HG03439 (cell line): Measurements from ENCODE around the gene USP35.

Source experiments
- ATAC-seq: cut with Tn5 transposase; IDR thresholded peaks from one replicate; pipeline ENCODE4 v1.9.1; 2021; ENCODE audit warnings: mild to moderate bottlenecking, moderate library complexity; ENCODE audit not compliant: unreplicated experiment

The USP35 gene, protein sequence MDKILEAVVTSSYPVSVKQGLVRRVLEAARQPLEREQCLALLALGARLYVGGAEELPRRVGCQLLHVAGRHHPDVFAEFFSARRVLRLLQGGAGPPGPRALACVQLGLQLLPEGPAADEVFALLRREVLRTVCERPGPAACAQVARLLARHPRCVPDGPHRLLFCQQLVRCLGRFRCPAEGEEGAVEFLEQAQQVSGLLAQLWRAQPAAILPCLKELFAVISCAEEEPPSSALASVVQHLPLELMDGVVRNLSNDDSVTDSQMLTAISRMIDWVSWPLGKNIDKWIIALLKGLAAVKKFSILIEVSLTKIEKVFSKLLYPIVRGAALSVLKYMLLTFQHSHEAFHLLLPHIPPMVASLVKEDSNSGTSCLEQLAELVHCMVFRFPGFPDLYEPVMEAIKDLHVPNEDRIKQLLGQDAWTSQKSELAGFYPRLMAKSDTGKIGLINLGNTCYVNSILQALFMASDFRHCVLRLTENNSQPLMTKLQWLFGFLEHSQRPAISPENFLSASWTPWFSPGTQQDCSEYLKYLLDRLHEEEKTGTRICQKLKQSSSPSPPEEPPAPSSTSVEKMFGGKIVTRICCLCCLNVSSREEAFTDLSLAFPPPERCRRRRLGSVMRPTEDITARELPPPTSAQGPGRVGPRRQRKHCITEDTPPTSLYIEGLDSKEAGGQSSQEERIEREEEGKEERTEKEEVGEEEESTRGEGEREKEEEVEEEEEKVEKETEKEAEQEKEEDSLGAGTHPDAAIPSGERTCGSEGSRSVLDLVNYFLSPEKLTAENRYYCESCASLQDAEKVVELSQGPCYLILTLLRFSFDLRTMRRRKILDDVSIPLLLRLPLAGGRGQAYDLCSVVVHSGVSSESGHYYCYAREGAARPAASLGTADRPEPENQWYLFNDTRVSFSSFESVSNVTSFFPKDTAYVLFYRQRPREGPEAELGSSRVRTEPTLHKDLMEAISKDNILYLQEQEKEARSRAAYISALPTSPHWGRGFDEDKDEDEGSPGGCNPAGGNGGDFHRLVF

DNA sequence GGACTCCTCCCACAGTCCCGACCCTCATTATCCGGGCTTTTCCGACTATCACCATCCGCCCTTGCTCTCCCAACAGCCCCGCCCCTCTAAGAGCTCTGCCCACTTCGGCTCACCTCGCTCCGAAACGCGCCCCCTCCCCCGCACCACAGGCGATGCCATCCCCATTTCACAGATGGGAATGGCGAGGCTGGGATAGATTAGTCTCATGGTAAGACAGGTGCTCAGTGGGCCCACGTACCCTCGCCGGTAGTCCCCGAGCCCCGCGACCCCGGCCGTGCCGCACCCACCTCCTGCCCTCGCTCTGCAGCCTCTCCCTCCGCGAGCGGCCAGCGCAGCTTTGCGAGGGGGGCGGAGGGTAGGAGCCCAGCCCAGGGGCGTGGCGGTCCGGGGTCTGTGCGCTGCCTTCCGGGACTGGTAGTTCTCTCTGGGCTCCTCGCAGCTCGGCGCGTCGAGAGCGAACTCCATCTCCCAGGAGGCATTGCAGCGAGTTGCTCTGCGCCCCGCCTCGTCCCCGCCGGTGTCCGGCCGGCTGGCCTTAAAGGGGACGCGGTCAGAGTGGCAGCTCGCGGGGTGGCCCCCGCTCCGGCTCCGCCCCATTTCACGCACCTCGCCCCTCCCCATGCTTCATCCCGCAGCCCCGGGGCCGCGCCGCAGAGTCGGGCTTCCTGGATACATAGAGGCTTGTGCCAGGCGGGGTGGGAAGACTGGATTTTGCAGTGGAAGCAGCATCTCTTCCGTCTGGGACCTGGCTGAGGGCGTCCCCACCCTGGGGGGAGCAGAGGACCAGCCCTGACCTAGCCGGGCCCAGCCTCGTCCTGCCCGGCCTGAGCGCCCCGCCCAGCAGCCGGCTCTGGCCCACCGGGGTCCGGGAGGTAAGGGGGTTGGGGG lies at the start of gene USP35, which contains the start of gene KCTD21:
TSS of gene USP35 (plus strand) at position 634 of the 888 bp plus-strand sequence. CDS start 7,327 bp downstream, outside the sequence.
TSS of gene KCTD21 (minus strand) at position 341 of the 888 bp plus-strand sequence. CDS start 14,072 bp downstream, outside the sequence.
- peak; percentile 95 for ATAC-seq

DNA sequence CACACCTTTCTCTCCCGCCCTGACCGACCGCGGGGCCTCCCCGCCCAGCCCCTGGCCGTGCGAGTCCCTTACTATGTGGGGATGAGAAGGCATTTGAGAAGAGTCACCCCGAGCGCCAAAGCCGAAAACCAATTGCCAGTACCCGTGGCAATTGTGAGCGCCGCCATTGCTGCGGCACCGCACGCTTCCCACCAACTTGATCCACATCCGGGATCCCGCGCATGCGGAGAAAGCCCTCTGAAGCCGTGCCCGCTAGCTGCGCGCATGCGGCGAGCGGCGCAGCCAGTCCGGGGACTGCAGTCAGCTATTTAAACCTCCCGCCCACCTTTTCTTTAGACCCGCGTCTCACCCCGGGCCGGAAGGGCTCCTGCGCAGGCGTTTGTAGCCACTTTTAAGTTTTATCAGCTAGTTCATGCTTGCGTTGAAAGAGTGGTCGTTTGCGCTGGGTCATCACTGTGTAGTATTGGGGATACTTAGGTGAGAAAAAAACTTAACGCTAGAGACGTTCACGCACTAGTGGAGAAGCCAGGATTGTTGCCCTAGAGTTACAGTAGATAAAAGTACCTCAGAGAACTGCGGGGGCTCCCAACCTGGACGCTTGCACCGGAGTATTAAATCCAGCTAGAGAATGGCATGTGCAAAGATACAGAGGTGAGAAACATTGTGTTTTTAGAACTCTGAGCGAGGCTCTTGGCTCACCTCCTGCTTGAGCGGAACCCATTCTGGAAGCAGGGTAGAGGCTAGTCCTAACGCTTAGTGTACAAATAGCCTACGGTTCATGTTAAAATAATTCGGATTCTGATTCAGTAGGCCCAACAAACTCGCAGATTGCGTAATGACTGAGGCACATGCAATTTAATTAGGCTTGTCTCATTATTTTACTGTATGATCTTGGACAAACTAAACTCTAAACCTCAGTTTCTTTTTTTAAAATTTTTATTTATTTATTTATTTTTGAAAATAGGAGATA lies 49.0 kb upstream of the USP35 start, which contains the start of gene ALG8:
TSS of gene ALG8 (minus strand) at position 205 of the 970 bp plus-strand sequence. CDS start at position 167, 38 bp downstream.
- ATAC-seq: peak; percentile 92

DNA sequence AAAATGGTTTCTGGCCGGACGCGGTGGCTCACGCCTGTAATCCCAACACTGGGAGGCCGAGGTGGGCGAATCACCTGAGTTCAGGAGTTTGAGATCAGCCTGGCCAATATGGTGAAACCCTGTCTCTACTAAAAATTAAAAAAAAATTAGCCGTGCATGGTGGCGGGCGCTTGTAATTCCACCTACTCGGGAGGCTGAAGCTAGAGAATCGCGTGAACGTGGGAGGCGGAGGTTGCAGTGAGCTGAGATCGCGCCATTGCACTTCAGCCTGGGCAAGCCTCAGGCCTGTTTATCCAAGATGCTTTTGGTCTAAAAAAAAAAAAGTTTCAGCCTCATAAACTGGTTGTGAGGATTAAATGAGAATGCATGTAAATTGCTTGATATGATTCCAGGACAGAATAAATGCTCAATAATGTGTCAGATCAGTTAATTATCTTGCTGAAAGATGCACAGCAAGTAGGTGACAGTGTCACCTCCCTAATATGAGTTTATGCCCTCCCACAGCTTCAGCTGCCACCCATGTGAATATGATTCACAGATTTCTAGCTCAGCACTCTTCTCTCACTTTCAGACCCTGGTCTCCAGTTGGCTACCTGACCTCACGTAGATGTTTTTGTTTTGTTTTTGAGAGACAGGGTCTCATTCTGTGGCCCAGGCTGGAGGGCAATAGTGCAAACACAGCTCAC lies 48.2 kb upstream of the USP35 start:
- ATAC-seq: no peak

DNA sequence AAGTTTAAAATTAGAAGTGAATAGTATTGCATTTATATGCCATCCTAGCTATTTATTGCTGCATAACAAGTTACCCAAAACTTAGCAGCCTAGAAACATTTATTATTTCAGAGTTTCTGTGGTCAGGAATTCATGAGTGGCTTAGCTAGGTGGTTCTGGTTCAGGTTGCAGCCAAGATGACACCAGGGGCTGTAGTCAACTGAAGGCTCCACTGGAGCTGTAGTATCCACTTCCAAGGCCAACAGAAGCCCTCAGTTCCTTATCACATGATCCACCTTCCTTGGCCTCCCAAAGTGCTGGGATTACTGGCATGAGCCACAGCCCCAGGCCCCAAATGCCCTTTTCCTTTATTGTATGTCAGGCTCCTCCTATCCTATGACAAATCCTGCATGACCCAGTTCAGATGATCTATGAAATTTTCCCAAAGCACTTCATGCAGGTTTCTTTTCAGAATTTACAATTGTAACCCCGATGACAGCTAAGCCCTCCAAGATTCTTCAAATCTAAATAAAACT lies 43.2 kb upstream of the USP35 start:
- ATAC-seq: no peak

DNA sequence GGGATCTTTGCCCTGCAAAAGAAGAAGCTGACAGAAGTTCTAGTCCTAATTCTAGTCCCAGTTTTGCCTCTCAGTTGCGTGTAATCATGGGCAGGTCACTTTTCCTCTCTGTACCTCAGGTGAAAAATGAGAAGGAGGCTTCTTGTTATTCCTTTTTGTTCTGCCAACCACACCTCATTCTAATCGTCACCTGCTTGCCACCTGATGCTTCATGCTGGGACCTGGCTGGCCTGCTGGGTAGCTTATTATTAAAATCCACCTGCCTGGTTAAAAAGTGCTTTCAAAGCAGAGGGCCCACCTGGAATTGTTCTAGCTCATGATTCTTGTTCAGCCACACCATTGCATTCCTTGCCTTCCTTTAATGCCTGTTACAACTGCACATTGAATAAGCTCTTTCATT lies 40.9 kb upstream of the USP35 start:
- ATAC-seq: no peak

DNA sequence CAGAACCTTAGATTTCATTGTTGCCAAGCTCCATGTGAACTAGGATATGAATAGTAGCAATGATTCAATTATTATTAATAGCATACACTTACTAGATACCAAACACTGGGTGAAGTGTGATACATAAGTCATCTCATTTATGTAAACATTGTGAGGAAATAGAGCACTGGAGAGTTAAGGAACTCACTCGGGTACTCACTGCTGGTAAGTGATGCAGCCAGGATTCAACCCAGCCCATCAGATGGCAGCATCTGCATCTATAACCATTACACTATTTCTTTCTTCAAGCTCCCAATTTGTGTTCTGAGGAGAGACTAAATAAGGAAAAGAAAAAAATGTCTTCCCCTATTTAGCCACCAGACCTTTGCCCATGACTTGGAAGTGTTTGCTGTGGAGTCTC lies 39.1 kb upstream of the USP35 start:
- no peak for ATAC-seq

DNA sequence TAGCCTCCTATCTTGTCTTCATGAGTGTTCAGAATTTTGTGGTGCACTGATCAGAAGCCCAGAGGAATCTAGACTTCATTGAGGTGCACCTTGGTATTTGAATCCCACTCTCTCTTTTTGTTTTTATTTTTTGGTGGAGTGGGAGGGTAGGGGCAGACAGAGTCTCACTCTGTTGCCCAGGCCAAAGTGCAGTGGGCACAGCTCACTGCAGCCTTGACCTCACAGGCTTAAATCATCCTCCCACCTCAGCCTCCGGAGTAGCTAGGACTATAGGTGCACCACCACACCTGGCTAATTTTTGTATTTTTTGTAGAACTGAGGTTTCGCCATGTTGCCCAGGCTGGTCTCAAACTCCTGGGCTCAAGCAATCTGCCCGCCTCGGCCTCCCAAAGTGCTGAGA lies 38.4 kb upstream of the USP35 start:
- ATAC-seq: no peak

DNA sequence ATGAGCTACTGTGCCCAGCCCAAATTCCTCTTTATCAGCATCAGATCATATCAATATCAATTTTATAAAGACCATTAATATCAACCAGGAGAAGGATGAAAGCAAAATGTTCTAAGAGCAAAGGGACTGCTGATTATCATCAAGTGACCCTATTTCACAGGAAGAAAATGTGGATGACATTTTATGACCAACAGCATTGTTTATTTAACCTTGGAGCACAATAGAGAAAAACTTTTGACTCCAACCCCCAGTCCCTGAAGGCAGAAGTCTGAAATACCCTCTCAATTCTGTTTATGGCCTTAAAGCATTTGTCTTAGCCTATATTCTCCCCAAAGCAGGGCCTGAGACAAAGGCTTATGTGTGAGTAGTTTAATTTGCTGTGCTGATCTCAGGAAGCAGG lies 38.0 kb upstream of the USP35 start:
- no peak for ATAC-seq

DNA sequence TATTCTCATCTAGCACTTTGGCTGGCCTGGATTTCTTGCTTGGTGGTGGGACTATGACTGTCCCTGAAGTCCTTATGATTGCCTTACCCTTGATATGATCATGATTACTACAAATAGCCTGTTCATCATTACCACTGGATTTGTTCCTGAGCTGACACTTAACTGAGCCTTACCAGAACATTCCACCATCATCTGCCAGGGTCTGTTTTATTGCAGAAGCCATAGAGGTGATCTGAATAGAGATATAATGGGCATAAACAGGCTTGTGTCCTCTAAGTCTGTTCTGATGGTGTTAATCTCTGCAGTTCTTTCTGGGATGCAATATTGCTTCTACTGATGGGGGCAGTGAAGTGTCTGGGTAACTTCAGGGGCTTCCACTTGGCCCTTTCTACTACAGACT lies 36.9 kb upstream of the USP35 start:
- ATAC-seq: no peak

DNA sequence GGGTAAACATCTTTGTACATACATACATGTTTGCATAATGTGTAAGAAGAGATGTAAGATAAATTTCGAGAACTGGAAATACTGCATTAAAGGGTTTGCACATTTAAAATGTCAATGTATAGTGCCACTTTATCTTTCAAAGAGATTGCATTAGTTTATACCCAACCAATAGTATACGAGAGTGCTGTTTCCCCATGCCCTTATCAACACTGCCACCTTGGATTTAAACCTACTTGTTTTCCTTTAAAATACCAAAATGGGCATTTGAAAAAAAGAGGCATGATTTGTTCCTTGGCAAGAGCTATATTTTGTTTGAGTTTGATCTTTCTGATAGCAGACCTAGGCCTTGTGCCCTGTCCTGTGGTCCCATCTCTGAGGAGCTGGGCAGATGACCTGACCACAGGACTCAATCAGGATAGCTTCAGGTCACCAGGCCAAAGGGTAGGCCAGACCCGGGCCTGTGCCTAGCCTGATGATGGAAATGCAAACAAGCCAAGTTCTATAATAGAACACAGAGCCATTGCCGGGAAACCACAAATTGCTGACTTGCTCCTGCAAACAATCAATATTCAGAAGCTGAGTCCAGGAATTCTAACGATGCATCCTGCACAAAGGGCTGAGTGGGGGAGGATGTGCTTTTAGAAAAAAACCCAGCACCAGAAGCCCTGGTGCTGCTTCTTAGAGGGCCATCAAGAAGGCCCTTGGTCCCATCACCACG lies 32.4 kb upstream of the USP35 start:
- ATAC-seq: no peak

DNA sequence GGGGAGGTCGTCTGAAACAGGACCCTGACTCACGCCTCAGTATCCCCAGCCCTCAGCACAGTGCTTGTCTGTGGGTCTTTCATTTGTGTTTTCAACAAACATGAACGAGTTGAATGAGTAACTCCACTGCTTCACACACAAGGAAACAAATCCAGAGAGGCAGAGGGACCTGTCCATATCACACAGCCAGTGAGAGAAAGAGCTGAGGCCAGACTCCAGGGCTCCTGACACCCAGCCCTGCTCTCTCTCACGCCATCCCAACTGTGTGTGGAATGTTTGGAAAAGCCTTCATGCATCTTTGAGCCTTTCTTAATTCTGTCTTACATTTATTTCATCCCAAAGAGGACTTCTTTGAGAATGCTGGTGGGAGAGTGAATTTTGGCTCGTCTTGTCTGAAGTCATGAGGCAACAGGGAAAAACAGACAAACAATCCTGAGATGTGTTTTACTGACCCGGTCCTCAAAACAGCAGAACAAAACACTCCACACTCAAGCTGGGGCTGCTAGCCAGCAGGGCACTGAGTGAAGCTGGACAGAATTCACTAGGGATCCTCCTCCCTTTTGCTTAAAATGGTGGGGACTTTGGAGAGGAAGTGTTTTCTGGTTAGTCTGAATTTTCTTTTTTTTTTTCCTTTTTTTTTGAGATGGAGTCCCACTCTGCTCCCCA lies 29.6 kb upstream of the USP35 start:
- no peak for ATAC-seq

DNA sequence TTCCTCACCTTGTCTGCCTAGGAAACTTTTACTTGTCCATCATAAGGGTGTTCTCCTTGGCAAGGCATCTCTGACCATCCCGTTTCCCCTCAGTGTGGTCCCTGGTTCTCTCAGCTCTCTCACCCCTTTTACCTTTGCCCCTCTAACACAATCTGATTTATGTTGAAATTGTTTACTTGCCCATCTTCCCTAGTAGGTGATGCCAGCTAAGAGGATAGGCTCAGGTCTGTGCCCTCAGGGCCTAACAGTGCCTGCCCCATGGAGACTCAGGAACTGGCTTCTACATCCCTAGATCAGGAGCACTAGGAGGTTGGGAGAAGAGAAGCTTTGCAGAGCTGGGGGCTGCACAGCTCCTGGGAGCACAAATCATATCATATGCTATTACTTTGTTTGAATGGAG lies 28.2 kb upstream of the USP35 start:
- ATAC-seq: no peak

DNA sequence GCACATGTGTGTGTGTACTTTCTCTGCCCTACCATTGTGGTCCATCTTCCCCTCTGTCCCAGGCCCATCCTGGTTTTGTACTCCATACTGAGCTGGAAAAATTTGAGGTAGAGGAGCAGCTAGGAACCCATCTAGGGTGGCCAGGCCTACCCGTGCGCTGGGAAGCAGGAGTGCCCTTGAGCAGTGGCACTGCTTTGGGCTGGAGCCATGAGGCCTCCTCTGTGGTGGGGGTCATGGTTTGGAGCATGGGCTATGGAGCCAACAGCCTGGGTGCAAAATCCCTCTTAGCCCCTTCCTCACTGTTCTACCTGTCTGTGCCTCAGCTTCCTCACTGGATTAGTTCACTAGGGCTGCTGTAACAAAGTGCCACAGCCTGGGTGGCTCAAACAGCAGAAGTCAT lies 27.4 kb upstream of the USP35 start:
- ATAC-seq: no peak

DNA sequence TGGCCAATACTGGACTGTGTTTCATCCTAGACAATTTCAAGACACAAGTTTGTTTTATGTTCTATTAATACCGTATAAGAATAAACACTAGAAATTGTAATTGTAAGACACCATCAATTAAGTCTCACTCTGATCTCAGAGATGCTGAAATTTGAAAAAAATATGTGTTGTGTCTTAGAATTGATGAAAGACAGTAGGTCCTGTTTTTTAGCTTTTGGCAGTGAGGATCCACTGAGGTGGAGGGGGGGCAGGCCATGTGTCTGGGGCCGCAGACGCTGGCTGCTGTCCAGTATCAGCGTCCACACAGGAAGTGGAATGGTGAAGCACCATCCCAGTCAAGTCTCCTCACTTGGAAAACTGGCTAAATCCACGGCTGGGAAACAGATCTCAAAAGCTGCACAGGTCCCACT lies 26.8 kb upstream of the USP35 start:
- ATAC-seq: no peak

DNA sequence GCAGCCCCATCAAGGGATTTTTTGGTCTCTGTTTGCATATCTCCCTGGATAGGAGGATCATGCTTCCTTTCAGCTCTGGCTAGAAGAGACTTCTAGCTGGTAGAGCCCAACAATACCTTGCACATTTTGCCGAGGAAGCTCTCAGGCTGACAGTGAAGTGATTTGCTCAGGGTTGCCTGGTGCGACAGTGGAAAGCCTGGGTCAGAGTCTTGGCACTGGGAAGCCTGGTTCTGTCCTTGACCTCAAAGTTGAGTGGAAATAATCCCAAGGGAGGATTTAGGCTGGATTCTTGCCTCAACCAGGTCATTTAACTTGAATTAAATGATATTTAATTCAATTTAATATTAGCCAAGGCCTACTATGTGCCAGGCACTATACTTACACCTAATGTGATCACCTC lies 24.9 kb upstream of the USP35 start:
- ATAC-seq: no peak

DNA sequence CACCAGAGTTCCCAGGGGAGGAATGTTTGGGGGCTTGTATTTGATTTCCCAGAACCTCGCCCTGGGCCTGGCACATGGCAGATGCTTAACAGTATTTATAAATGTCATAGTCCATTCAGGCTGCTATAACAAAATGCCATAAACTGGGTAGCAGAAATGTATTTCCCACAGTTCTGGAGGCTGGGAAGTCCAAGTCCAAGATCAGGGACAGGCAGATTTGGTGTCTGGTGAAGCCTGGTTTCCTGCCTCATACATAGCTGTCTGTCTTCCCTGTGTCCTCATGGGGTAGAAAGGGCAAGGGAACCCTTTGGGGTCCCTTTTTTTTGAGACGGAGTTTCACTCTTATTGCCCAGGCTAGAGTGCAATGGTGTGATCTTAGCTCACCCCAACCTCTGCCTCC lies 24.2 kb upstream of the USP35 start:
- no peak for ATAC-seq

DNA sequence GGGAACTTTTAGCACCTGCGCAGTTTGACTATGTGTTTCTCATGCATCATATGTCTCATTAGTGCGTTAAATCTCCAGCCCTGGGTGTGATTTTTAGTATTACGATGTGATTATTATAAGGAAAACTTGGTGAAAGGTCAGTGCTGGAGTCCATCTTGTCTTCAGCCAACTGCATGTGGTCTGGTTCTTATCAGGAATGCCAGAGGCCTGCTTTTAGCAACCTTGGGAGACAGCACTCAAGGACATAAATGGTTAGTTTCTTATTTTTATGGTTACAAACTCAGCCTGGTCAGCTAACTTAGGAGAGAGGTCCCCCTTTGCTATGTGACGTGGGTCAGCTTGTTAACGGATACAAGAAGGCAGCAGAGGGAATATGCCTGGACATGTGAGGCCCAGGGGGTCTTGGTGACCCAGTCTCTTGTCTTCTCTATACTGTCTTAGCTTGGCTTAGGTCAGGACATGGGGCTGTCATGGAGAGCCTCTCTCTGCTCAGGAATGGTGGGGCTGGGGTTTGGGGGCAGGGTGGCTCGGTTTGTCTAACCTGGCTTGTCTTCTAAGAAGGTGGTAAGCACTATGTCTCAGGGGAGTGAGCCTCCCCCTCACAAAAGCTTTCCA lies 21.8 kb upstream of the USP35 start:
- no peak for ATAC-seq
